ENCODE measurements around the gene MAB21L2. TPM values are rescaled to one million over a fixed set of nuclear protein-coding genes. Genes with fewer than 3 reads are reported as not detected.

MAB21L2 gene
- total RNA-seq, 4 donors from 2014 or later = not detected

DNA sequence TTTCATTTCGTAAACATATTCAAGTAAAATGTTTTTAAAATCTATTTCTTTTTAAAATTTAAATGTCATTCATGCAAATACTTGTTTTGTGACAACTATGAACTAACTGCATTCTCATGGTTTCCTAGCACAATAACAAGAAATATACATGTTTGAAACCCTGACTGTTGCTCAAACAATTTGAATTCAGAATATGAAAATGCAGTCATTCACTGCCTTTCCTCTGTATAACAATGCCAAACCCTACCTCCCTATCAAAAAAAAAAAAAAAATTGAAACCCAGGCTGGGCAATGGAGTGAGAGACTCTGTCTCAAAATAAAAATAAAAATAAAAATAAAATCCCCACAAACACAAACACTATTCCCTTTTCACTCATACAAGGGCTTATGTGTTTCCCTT lies 42.1 kb downstream of the MAB21L2 start:
- TF ChIP-seq CTCF (IDR thresholded peaks at IDR 0.05; ENCODE audit: low read depth) = no peak

DNA sequence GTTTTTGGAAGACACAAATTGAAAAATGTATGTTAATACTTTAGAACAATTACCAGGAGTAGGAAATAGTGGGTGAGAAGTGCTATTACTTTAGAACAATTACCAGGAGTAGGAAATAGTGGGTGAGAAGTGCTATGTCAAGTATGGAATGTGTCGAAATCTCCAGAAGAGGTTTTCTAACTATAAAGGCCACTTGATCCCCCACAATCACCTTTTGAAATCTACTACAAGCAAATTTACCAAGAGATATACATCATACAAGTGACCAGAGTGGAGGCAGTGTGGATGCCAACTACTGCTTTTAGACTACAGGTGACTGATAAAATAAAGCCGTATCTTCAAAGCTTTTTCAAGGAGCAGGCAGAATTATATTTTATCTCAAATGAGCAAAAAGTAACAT lies 43.1 kb downstream of the MAB21L2 start:
- no peak for TF ChIP-seq CTCF (IDR thresholded peaks at IDR 0.05; ENCODE audit: low read depth)

- no peak for TF ChIP-seq CTCF (IDR thresholded peaks at IDR 0.05; ENCODE audit: low read depth)
Observed at GRCh38 chr4:150628073-150628472, 46.1 kb downstream of the MAB21L2 start.

GRCh38 chr4:150632639-150633038 lies 50.7 kb downstream of the MAB21L2 start:
- TF ChIP-seq CTCF (IDR thresholded peaks at IDR 0.05; ENCODE audit: low read depth) = no peak

Data from subcutaneous adipose tissue (tissue), 4 donors.